ENCODE measurements around the gene MEGF11.

DNA sequence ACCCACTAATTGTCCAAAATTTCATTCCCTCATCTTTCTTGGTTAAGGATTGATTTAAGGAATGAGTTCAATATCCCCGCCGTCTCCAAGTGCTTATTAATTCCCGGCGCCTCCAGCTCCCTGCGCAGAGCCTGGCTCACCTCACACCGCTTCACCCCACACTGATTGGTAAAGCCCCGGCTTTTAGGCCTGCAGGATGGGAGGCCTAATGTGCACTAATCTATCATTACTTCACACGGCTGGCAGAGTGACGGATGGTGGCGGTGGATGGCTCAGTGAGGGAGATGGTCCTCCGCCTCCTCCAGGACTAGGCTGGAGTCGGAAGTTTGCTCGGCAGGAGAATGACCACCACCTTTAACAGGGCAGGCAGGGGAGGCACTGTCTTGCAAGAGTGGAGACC is 81.7 kb downstream of the MEGF11 start:
- no peak for TF ChIP-seq CTCF (tag by site-specific recombination; IDR thresholded peaks at IDR 0.05)
- TF ChIP-seq, protein P1, sequence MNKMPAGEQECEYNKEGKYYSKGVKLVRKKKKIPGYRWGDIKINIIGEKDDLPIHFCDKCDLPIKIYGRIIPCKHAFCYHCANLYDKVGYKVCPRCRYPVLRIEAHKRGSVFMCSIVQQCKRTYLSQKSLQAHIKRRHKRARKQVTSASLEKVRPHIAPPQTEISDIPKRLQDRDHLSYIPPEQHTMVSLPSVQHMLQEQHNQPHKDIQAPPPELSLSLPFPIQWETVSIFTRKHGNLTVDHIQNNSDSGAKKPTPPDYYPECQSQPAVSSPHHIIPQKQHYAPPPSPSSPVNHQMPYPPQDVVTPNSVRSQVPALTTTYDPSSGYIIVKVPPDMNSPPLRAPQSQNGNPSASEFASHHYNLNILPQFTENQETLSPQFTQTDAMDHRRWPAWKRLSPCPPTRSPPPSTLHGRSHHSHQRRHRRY (tag by site-specific recombination; IDR thresholded peaks at IDR 0.05): no peak
- TF ChIP-seq ZNF362 (tag by site-specific recombination; IDR thresholded peaks at IDR 0.05): no peak
- TF ChIP-seq ZNF274 (IDR thresholded peaks at IDR 0.05; ENCODE audit: low read length): no peak
- no peak for TF ChIP-seq ZNF274 (tag by site-specific recombination; IDR thresholded peaks at IDR 0.05; ENCODE audit: borderline replicate concordance)
- TF ChIP-seq ZNF704 (tag by site-specific recombination; IDR thresholded peaks at IDR 0.05): no peak
- no peak for TF ChIP-seq TSHZ1 (tag by site-specific recombination; IDR thresholded peaks at IDR 0.05; ENCODE audit: borderline replicate concordance)
- TF ChIP-seq ZNF184 (tag by site-specific recombination; IDR thresholded peaks at IDR 0.05): no peak
- no peak for TF ChIP-seq GLIS2 (tag by site-specific recombination; IDR thresholded peaks at IDR 0.05)
- TF ChIP-seq ZBTB8A (tag by site-specific recombination; IDR thresholded peaks at IDR 0.05): no peak
